ENCODE results near the gene USP16. TPM values are rescaled to one million over a fixed set of nuclear protein-coding genes. Genes with fewer than 3 reads are reported as not detected.

The USP16 gene
- polyA plus RNA-seq, 2 of the 4 experiments (the other 2 are of a cell fraction) = 23.6 to 40.7 TPM

DNA sequence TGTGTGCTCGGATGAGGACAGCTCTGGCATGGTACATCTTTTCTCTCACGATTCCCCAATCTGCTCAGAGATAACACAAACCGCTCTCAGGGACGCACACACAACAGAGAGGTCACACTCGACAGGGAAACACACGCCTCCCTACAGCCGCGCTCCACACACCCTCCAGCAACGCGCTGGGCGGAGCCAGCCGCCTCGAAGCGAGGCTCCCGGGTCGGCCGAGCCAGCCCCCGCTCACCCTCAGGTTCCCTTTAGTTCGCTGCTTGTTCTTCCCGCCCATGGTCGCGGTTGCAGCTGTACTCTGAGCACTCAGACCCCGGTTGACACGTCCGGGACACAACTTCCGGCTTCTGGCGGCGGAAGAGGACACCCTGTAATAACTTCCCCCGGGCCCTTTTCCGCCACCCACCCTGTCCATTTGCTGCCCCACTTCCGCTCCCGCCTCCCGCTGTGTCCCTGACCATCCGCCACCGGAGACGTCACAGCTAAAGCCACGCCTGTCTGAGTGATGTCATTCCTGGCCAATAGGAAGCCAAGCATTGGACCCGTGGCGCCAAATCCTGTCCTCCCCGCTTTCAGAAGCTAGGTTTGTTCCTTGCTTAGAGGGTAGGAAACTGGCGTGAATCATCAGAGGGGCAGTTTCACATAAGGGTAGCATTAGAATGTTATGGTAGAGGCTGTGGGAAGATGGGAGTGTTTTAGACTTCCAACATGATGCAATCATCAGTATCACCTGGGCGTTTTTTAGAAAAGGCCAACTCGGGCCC, 31.8 kb upstream of the USP16 start, which contains the start of gene LTN1 (continued):
- TF ChIP-seq, protein P1, sequence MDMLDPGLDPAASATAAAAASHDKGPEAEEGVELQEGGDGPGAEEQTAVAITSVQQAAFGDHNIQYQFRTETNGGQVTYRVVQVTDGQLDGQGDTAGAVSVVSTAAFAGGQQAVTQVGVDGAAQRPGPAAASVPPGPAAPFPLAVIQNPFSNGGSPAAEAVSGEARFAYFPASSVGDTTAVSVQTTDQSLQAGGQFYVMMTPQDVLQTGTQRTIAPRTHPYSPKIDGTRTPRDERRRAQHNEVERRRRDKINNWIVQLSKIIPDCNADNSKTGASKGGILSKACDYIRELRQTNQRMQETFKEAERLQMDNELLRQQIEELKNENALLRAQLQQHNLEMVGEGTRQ (IDR thresholded peaks at IDR 0.05) = peak; percentile 78

DNA sequence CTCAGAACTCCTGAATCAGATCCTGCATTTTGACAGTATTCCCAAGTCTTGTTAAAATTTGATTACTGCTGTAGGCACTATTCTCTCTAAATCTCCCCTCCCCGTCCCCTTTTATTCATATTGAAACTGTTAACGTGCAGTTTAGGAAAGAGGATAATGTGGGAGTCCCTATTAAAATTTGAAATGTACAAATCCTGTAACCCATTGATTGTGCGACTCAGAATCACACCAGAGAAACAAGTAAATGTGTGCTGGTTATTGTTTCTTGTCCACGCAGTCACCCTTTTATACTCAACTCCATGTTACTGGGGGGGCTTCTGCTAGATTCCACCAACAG, 31.2 kb upstream of the USP16 start:
- peak overlapping the region; percentile 80 to 88 for H3K27ac ChIP-seq
- no peak for TF ChIP-seq RARB (CRISPR knock-in tag; IDR thresholded peaks at IDR 0.05)
- TF ChIP-seq NFE2L2 (conservative IDR thresholded peaks at IDR 0.05; ENCODE audit: low read length) = no peak
- no peak for TF ChIP-seq MYC (IDR thresholded peaks at IDR 0.05; ENCODE audit: borderline replicate concordance, low read length)
- no peak for TF ChIP-seq ESRRA (IDR thresholded peaks at IDR 0.05; ENCODE audit: borderline replicate concordance, low read length)
- TF ChIP-seq, protein P2, sequence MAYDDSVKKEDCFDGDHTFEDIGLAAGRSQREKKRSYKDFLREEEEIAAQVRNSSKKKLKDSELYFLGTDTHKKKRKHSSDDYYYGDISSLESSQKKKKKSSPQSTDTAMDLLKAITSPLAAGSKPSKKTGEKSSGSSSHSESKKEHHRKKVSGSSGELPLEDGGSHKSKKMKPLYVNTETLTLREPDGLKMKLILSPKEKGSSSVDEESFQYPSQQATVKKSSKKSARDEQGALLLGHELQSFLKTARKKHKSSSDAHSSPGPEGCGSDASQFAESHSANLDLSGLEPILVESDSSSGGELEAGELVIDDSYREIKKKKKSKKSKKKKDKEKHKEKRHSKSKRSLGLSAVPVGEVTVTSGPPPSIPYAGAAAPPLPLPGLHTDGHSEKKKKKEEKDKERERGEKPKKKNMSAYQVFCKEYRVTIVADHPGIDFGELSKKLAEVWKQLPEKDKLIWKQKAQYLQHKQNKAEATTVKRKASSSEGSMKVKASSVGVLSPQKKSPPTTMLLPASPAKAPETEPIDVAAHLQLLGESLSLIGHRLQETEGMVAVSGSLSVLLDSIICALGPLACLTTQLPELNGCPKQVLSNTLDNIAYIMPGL (CRISPR knock-in tag; IDR thresholded peaks at IDR 0.05; ENCODE audit: borderline replicate concordance) = no peak
- TF ChIP-seq, protein P3, sequence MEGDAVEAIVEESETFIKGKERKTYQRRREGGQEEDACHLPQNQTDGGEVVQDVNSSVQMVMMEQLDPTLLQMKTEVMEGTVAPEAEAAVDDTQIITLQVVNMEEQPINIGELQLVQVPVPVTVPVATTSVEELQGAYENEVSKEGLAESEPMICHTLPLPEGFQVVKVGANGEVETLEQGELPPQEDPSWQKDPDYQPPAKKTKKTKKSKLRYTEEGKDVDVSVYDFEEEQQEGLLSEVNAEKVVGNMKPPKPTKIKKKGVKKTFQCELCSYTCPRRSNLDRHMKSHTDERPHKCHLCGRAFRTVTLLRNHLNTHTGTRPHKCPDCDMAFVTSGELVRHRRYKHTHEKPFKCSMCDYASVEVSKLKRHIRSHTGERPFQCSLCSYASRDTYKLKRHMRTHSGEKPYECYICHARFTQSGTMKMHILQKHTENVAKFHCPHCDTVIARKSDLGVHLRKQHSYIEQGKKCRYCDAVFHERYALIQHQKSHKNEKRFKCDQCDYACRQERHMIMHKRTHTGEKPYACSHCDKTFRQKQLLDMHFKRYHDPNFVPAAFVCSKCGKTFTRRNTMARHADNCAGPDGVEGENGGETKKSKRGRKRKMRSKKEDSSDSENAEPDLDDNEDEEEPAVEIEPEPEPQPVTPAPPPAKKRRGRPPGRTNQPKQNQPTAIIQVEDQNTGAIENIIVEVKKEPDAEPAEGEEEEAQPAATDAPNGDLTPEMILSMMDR (IDR thresholded peaks at IDR 0.05) = no peak
- TF ChIP-seq NPAS2 (CRISPR knock-in tag; IDR thresholded peaks at IDR 0.05; ENCODE audit: borderline replicate concordance) = no peak
- TF ChIP-seq BHLHE40 (IDR thresholded peaks at IDR 0.05; ENCODE audit: low read depth, low read length) = no peak
- TF ChIP-seq, protein P4, sequence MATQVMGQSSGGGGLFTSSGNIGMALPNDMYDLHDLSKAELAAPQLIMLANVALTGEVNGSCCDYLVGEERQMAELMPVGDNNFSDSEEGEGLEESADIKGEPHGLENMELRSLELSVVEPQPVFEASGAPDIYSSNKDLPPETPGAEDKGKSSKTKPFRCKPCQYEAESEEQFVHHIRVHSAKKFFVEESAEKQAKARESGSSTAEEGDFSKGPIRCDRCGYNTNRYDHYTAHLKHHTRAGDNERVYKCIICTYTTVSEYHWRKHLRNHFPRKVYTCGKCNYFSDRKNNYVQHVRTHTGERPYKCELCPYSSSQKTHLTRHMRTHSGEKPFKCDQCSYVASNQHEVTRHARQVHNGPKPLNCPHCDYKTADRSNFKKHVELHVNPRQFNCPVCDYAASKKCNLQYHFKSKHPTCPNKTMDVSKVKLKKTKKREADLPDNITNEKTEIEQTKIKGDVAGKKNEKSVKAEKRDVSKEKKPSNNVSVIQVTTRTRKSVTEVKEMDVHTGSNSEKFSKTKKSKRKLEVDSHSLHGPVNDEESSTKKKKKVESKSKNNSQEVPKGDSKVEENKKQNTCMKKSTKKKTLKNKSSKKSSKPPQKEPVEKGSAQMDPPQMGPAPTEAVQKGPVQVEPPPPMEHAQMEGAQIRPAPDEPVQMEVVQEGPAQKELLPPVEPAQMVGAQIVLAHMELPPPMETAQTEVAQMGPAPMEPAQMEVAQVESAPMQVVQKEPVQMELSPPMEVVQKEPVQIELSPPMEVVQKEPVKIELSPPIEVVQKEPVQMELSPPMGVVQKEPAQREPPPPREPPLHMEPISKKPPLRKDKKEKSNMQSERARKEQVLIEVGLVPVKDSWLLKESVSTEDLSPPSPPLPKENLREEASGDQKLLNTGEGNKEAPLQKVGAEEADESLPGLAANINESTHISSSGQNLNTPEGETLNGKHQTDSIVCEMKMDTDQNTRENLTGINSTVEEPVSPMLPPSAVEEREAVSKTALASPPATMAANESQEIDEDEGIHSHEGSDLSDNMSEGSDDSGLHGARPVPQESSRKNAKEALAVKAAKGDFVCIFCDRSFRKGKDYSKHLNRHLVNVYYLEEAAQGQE (IDR thresholded peaks at IDR 0.05) = no peak
- no peak for TF ChIP-seq RNF2 (IDR thresholded peaks at IDR 0.05; ENCODE audit: borderline replicate concordance, low read depth)
- no peak for TF ChIP-seq FOSL2 (IDR thresholded peaks at IDR 0.05)
- no peak for TF ChIP-seq FOSL2 (CRISPR knock-in tag; IDR thresholded peaks at IDR 0.05)
- TF ChIP-seq, protein P5, sequence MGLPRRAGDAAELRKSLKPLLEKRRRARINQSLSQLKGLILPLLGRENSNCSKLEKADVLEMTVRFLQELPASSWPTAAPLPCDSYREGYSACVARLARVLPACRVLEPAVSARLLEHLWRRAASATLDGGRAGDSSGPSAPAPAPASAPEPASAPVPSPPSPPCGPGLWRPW (IDR thresholded peaks at IDR 0.05) = no peak
- no peaks in the 10 kb centered on the region for H3K9me3 ChIP-seq
- peak overlapping the region; percentile 92 for H3K4me2 ChIP-seq
- ChIA-PET CTCF (no interaction called here), POLR2A (interaction anchor here (0.8 to 1.8 kb wide), 3 partner anchors 9 to 80 kb away, joined by 4 to 49 read pairs (median 6); partner anchors contain the start of genes CCT8 and USP16)
- H3K4me3 ChIP-seq = peak overlapping the region; percentile 94
- FAIRE-seq (no peak), DNase-seq (ENCODE audit: low read depth in 1 of 2, low spot score in 1 of 2) (no peak), ATAC-seq (no peak)
- peaks cover 10% of the 10 kb centered on the region; the same call in 1 of the 3 replicates for H3K4me1 ChIP-seq
- 29% methylated on average over 4 of the region's 4 CpGs for WGBS (ENCODE audit: missing lambda C conversion rate)
